Fibroblast of villous mesenchyme (primary cell): ENCODE results near the gene NRP2. TPM values are rescaled to one million over a fixed set of nuclear protein-coding genes. Genes with fewer than 3 reads are reported as not detected.
A peak's percentile ranks its signal among the peaks of the same experiment; 100 is the strongest.

Experiments
- DNase-seq: peaks from one replicate; pipeline ENCODE4 v3.0.0-alpha.2; 2010; ENCODE audit warnings: low read depth
- H3K4me3 ChIP-seq: 2 replicates; pipeline ENCODE4 v1.5.1; 2011; ENCODE audit warnings: low read depth, mild to moderate bottlenecking, low read length
- total RNA-seq: library from RNA; depleted of rRNA; stranded (reverse); fragments of >200 nt; gene quantifications from 2 replicates; pipeline ENCODE4 v1.2.3, GENCODE V29; 2012
- TF ChIP-seq, protein P1 (sequence below): IDR thresholded peaks from 2 replicates; pipeline ENCODE4 v1.5.1; 2012; ENCODE audit warnings: low read depth, mild to moderate bottlenecking, low read length; ENCODE audit not compliant: insufficient read depth

The NRP2 gene
- total RNA-seq, 1 donor: 117 TPM

DNA sequence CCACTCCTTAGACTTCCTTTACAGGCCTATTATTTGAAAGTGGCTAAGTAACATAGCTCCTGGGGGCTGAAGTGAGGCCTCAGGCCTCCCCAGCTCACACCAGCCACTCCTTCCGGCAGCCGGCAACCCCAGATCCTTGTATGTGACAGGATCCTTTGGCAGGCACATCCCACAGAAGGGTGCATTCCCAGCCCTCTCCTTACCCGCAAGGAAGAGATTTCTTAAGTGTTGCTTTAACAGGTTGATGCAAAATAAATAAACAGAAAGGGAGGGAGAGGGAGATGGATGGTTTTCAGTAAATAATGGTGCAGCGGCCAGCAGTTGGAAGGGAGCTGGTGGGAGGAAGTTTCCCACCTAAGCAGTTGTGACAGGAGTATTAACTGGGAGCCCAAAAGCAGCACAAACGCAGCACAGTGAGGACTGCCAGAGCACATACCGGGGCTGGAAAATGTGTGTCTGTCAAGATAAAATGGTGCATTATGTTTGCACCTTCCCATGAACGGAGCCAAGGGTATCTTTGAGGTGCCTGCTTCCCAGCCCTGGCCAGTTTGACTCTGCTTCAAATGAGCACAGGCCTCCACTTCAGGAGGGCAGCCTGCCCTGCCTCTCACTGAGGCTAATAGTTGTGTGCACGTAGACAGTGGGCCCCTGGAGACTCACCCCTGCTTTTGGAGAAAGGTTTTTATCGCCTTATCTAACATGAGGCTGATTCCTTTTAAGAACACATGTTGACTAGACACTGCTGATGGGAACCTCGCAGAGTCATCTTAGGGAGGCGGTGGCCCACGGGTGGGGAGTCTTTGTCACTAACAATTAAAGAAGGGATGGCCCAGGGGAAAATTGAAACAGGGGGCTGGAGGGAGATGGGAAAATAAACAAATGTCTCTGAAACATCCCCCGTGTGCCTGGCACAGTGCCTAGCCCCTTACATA, 32.8 kb downstream of the NRP2 start:
- peak; percentile 52 for DNase-seq
- TF ChIP-seq, protein P1, sequence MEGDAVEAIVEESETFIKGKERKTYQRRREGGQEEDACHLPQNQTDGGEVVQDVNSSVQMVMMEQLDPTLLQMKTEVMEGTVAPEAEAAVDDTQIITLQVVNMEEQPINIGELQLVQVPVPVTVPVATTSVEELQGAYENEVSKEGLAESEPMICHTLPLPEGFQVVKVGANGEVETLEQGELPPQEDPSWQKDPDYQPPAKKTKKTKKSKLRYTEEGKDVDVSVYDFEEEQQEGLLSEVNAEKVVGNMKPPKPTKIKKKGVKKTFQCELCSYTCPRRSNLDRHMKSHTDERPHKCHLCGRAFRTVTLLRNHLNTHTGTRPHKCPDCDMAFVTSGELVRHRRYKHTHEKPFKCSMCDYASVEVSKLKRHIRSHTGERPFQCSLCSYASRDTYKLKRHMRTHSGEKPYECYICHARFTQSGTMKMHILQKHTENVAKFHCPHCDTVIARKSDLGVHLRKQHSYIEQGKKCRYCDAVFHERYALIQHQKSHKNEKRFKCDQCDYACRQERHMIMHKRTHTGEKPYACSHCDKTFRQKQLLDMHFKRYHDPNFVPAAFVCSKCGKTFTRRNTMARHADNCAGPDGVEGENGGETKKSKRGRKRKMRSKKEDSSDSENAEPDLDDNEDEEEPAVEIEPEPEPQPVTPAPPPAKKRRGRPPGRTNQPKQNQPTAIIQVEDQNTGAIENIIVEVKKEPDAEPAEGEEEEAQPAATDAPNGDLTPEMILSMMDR: no peak
- no peak overlapping the region for H3K4me3 ChIP-seq

DNA sequence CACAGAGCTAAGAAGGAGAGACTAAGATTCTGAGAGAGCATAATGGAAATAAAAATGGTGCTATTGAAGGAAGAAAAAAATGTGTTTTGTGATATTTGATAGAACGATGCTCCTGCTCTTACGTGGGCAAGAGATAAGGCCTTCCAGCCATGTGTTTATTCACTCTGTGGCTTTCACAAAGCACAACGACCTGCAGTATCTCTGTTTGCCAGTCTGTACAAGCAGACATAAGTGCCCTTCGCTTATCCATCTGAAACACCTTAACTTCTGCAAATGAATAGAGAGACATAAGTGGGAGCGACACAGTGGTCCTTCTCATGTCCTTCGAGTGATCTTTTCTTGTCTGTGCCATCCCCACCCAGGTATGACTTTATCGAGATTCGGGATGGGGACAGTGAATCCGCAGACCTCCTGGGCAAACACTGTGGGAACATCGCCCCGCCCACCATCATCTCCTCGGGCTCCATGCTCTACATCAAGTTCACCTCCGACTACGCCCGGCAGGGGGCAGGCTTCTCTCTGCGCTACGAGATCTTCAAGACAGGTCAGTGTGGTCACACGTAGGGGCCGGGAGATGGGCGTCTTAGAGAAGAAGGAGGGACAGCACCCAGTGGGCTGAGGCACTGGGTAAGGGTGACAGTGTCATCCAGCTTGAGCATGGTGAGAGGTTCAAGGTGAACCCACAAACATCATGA, 33.7 kb downstream of the NRP2 start:
- no peak for DNase-seq
- no peak overlapping the region for H3K4me3 ChIP-seq
- TF ChIP-seq, protein P1: peak; percentile 38

DNA sequence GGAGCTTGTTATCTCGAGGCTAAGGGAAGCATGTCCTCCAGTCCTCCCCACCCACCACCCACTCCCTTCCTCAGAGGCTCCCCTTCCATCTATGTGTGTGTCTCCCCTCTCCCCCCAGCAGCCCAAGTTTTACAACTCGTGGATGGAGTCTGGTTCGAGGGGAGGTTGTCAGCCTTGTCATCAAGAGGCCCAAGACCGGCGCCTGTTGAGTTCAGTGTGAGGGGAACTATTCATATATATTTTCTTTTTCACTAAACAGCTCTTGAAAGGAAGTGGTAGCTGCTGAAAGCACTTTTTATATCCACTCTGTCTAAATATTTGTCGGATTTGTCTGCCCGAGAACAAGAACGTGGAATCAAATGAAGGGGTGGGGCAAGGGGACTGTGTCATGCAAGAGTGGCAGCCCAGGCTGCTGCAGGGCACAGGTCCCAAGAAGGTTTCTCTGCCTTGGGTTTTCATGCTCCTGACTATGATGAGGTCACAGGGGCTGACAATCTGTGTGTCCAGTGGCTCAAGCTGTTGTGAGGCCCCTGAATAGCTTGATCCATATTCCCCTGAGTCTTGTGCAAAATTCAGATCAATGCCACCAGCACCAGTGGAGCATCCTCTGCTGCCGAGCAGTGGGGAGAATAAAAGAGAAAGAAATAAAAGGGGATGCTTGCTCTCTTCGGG, 35.0 kb downstream of the NRP2 start:
- no peak for DNase-seq
- TF ChIP-seq, protein P1: no peak
- H3K4me3 ChIP-seq: no peak overlapping the region

DNA sequence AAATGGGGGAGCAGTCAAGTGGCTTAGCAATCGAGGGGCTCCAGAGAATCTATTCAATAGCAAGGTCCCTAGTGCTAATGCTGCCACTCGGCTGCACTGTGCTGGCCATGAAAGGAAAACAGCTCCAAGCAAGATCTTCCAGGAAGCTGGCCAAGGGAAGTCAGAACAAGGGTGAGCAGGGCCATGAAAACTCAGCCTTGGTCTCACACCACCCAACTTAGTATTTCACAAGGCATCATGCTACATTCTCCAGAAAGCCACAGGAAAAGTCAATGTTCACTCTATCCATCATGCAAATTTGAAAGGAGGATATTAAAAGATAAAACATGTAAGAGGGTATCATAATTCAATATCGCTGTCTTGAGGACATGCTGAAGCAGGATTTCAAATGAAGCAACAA, 35.7 kb downstream of the NRP2 start:
- TF ChIP-seq, protein P1: no peak
- H3K4me3 ChIP-seq: no peak overlapping the region
- no peak for DNase-seq

DNA sequence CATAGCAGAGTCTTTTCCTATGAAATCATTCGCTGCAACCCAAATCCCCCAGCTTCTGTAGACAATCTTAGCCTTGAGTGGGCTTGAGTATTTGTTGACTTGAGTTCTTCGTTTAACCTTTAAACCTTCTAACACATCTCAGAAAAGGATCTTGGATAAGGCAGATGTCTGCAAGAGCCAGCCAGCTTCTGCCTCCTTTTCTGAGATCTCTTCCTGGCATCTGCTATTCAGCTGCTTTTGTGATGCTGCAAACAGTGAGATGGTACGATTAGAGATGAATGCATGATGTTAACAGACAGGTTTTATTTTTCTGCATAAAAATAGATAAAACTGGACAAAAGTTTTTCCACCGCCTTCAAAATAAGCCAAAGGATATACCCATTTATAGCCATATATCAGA, 37.5 kb downstream of the NRP2 start:
- no peak for DNase-seq
- TF ChIP-seq, protein P1: no peak
- no peak overlapping the region for H3K4me3 ChIP-seq

DNA sequence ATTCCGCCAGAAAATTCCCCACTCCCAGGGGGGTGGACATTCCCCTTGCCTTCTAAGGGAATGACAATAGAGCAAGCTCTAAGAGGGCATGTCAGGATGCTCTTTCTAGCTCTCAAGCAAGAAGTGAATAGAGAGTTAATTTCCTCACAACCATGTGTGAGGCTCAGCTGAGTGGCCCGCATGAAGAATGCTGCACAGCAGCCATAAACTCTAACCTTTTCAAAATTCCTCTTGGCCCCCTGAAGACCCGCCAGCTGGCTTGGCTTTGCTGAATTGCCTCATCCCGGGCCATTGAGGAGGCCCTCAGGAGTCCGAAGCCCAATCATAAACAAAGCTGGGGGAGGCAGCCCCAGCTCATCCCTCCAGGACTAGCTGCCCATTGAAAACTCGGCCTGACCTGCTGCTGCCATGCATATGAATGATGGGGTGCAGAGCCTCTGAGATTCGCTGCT, 38.2 kb downstream of the NRP2 start:
- H3K4me3 ChIP-seq: no peak overlapping the region
- TF ChIP-seq, protein P1: no peak
- DNase-seq: peak; percentile 42
